ENCODE measurements around the gene SCAI. TPM values are rescaled to one million over a fixed set of nuclear protein-coding genes. Genes with fewer than 3 reads are reported as not detected.

Gene SCAI
- total RNA-seq, 1 experiment from 2014 or later: 4.7 TPM

DNA sequence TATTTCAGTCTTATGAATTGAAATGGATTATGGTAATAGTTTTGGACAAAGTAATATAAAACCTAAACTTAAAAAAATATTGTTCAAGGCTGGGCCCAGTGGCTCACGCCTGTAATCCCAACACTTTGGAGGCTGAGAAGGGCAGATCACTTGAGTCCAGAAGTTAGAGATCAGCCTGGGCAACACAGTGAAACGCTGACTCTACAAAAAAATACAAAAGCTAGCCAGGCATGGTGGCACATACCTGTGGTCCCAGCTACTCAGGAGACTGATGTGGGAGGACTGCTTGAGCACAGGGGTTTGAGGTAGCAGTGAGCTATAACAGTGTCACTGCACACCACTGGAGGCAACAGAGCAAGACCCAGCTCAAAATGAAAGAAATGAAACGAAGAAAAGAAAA lies 81.9 kb downstream of the SCAI start:
- in situ Hi-C loops (cut with HindIII; ENCODE audit: low pct_unique_long_range_greater_than_20kb, low sequenced_read_pairs): no loop called here
- Histone ChIP-seq H3K36me3 (ENCODE audit: control insufficient read depth, insufficient read depth, low read length) (no peaks in the 10 kb centered on the region), H3K9me3 (ENCODE audit: control insufficient read depth, insufficient read depth, low read depth, low read length) (no peaks in the 10 kb centered on the region), H3K27ac (ENCODE audit: low read length) (no peak overlapping the region), H3K4me3 (ENCODE audit: low read depth in 2 of 2, low read length in 2 of 2) (no peak overlapping the region), H3K27me3 (ENCODE audit: control insufficient read depth, insufficient read depth, low read length) (no peaks in the 10 kb centered on the region), H3K4me1 (ENCODE audit: control insufficient read depth, insufficient read depth, low read length) (no peaks in the 10 kb centered on the region)
- intact Hi-C loops (cut with micrococcal nuclease; ENCODE audit: unreplicated experiment): no loop called here
- BruUV-seq (replicated peaks): no TSS peak
- no peak for ATAC-seq
- TF ChIP-seq TCF7L2 (IDR thresholded peaks at IDR 0.05; ENCODE audit: low read depth, low read length): no peak
- no peak for TF ChIP-seq SIN3A (IDR thresholded peaks at IDR 0.05; ENCODE audit: borderline replicate concordance, insufficient read depth, low read depth, low read length)
- TF ChIP-seq, protein P1, sequence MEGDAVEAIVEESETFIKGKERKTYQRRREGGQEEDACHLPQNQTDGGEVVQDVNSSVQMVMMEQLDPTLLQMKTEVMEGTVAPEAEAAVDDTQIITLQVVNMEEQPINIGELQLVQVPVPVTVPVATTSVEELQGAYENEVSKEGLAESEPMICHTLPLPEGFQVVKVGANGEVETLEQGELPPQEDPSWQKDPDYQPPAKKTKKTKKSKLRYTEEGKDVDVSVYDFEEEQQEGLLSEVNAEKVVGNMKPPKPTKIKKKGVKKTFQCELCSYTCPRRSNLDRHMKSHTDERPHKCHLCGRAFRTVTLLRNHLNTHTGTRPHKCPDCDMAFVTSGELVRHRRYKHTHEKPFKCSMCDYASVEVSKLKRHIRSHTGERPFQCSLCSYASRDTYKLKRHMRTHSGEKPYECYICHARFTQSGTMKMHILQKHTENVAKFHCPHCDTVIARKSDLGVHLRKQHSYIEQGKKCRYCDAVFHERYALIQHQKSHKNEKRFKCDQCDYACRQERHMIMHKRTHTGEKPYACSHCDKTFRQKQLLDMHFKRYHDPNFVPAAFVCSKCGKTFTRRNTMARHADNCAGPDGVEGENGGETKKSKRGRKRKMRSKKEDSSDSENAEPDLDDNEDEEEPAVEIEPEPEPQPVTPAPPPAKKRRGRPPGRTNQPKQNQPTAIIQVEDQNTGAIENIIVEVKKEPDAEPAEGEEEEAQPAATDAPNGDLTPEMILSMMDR (IDR thresholded peaks at IDR 0.05): no peak
- TF ChIP-seq, protein P2, sequence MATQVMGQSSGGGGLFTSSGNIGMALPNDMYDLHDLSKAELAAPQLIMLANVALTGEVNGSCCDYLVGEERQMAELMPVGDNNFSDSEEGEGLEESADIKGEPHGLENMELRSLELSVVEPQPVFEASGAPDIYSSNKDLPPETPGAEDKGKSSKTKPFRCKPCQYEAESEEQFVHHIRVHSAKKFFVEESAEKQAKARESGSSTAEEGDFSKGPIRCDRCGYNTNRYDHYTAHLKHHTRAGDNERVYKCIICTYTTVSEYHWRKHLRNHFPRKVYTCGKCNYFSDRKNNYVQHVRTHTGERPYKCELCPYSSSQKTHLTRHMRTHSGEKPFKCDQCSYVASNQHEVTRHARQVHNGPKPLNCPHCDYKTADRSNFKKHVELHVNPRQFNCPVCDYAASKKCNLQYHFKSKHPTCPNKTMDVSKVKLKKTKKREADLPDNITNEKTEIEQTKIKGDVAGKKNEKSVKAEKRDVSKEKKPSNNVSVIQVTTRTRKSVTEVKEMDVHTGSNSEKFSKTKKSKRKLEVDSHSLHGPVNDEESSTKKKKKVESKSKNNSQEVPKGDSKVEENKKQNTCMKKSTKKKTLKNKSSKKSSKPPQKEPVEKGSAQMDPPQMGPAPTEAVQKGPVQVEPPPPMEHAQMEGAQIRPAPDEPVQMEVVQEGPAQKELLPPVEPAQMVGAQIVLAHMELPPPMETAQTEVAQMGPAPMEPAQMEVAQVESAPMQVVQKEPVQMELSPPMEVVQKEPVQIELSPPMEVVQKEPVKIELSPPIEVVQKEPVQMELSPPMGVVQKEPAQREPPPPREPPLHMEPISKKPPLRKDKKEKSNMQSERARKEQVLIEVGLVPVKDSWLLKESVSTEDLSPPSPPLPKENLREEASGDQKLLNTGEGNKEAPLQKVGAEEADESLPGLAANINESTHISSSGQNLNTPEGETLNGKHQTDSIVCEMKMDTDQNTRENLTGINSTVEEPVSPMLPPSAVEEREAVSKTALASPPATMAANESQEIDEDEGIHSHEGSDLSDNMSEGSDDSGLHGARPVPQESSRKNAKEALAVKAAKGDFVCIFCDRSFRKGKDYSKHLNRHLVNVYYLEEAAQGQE (IDR thresholded peaks at IDR 0.05; ENCODE audit: insufficient read depth in 1 of 2, low read depth in 2 of 2, low read length in 1 of 2): no peak
- no peak for TF ChIP-seq POLR2AphosphoS5 (IDR thresholded peaks at IDR 0.05; ENCODE audit: low read depth, low read length)
- CTCF ChIA-PET: no interaction called here
- no peak for DNase-seq (ENCODE audit: low read depth, low spot score)
- POLR2A ChIA-PET: no interaction called here

DNA sequence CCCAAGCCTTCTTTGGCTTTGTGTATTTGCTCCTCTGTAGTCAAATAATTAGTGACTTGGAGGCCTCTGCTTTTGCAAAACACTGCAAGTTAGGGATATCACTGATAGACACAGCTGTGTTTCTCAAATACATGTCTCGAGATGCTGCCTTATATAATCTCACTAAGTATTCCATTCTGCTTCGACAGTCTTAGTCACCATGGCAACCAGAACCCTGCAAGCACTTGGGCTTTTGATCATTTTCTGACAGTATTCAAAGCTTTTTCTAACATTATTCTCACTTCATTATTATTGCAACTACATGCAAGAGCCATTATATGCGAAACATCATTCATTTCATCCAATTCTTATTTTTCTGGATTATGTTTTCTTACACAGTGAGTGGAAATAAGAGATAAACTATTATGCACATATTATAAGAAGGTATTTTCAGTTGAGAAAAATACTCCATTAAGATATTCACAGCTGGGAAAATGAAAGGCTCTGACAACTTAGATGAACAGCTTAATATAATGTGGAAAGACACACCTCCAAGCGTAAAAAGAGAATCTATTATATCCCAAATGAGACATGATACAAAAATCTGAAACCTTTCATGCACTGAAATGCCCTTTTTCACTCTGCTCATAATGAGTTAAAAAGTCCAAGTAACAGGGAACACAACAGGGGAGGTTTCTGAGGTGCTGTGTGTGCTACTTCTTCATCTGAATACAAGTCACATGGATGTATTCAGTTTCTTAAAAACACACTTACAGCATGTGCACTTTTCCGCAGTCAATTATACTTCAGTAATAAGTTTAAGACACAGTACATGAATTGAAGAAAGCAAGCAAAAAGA lies 93.9 kb downstream of the SCAI start:
- intact Hi-C loops (cut with micrococcal nuclease; ENCODE audit: unreplicated experiment) (no loop called here), in situ Hi-C loops (cut with HindIII; ENCODE audit: low pct_unique_long_range_greater_than_20kb, low sequenced_read_pairs) (no loop called here)
- DNase-seq (ENCODE audit: low read depth, low spot score) (no peak), ATAC-seq (no peak)
- CTCF ChIA-PET: no interaction called here
- BruUV-seq (replicated peaks): no TSS peak
- POLR2A ChIA-PET: no interaction called here
- H3K9me3 ChIP-seq (ENCODE audit: control insufficient read depth, insufficient read depth, low read depth, low read length): no peaks in the 10 kb centered on the region
- no peaks in the 10 kb centered on the region for H3K27me3 ChIP-seq (ENCODE audit: control insufficient read depth, insufficient read depth, low read length)
- no peak for TF ChIP-seq SIN3A (IDR thresholded peaks at IDR 0.05; ENCODE audit: borderline replicate concordance, insufficient read depth, low read depth, low read length)
- no peak for TF ChIP-seq TCF7L2 (IDR thresholded peaks at IDR 0.05; ENCODE audit: low read depth, low read length)
- TF ChIP-seq POLR2AphosphoS5 (IDR thresholded peaks at IDR 0.05; ENCODE audit: low read depth, low read length): no peak
- TF ChIP-seq, protein P2 (IDR thresholded peaks at IDR 0.05; ENCODE audit: insufficient read depth in 1 of 2, low read depth in 2 of 2, low read length in 1 of 2): no peak
- TF ChIP-seq, protein P1 (IDR thresholded peaks at IDR 0.05): no peak
- no peaks in the 10 kb centered on the region for H3K36me3 ChIP-seq (ENCODE audit: control insufficient read depth, insufficient read depth, low read length)
- H3K4me3 ChIP-seq (ENCODE audit: low read depth in 2 of 2, low read length in 2 of 2): no peak overlapping the region
- no peak overlapping the region for H3K27ac ChIP-seq (ENCODE audit: low read length)
- H3K4me1 ChIP-seq (ENCODE audit: control insufficient read depth, insufficient read depth, low read length): no peaks in the 10 kb centered on the region

Data from Panc1 (cell line).